K562 (cell line): Measurements from ENCODE around the gene GARNL3. TPM values are rescaled to one million over a fixed set of nuclear protein-coding genes. Genes with fewer than 3 reads are reported as not detected.

Experiments
- ATAC-seq: fragments of 200-7000 bp; cut with Tn5 transposase; 3 replicates; pipeline ENCODE4 v1.9.1; 2020; ENCODE audit warnings: moderate library complexity
- BruUV-seq: library from RNA; stranded (reverse); fragments of 400-500 nt; replicated peaks from 2 replicates; lab custom pipeline; 2021; lab: Mats Ljungman, UMichigan
- CTCF ChIA-PET: fragments of 300-600 bp; formaldehyde crosslinking; extraction: SDS; loops from one replicate; lab custom pipeline; 2021; ENCODE audit warnings: low intra/inter-chr PET ratio; lab: Yijun Ruan, JAX
- POLR2A ChIA-PET: fragments of 300-600, 350-650 bp; sonication (Branson Sonifier 250); formaldehyde crosslinking; extraction: SDS; loops from one replicate; lab custom pipeline; 2021; ENCODE audit warnings: antibody characterized with exemption, inconsistent platforms; lab: Yijun Ruan, JAX
- DNase-seq, 4 experiments: peaks; one replicate each; pipeline versions ENCODE4 v3.0.0 to v3.0.0-alpha.2; 2011 to 2018; ENCODE audit warnings: low spot score in 3 of 4, mixed read lengths in 3 of 4; ENCODE audit errors: extremely low read depth in 1 of 4
- FAIRE-seq: peaks from 2 replicates; lab custom pipeline; 2011; peaks lifted over from hg19 to GRCh38; lab: Jason Lieb, UNC
- H2AFZ ChIP-seq: 2 replicates; pipeline ENCODE4 v1.6.0; 2011; ENCODE audit warnings: low read depth, low read length, control low read depth, inconsistent platforms
- H3K27ac ChIP-seq: fragments of 200-600 bp; 3 replicates; pipeline ENCODE4 v1.8.0; 2011; ENCODE audit warnings: low read depth, mild to moderate bottlenecking, control low read depth, inconsistent platforms, low read length, moderate library complexity, mixed read lengths; ENCODE audit errors: extremely low read depth
- H3K27me3 ChIP-seq, 2 experiments: fragments of 300-600 bp in 1 of 2; 2 replicates in 1 of 2; 3 replicates in 1 of 2; pipeline versions ENCODE4 v1.6.0 to v1.8.0; 2011; ENCODE audit warnings: inconsistent platforms in 2 of 2, low read length in 2 of 2, mild to moderate bottlenecking in 1 of 2, mixed read lengths in 1 of 2, moderate library complexity in 1 of 2; ENCODE audit not compliant: control insufficient read depth in 2 of 2, insufficient read depth in 2 of 2
- H3K36me3 ChIP-seq: fragments of 300-600 bp; 3 replicates; pipeline ENCODE4 v1.8.0; 2011; ENCODE audit warnings: mild to moderate bottlenecking, low read length, inconsistent platforms; ENCODE audit not compliant: control insufficient read depth, insufficient read depth
- H3K4me1 ChIP-seq, 2 experiments: fragments of 200-600 bp in 1 of 2; replicated peaks in 1 of 2; 2 replicates in 1 of 2; 3 replicates in 1 of 2; pipeline versions ENCODE4 v1.5.1 to v1.8.0; 2011; ENCODE audit warnings: inconsistent platforms in 2 of 2, low read length in 2 of 2, mild to moderate bottlenecking in 1 of 2, mixed read lengths in 1 of 2, moderate library complexity in 1 of 2; ENCODE audit not compliant: control insufficient read depth in 2 of 2, insufficient read depth in 2 of 2
- H3K4me2 ChIP-seq: 2 replicates; pipeline ENCODE4 v1.6.1; 2011; ENCODE audit warnings: low read length, control low read depth, inconsistent platforms, mixed read lengths; ENCODE audit not compliant: insufficient read depth
- H3K4me3 ChIP-seq: fragments of 200-600 bp; sonication (generic), shearing (Covaris generic); 2 replicates; pipeline ENCODE4 v1.5.1; 2016; ENCODE audit warnings: control low read depth, inconsistent platforms
- H3K79me2 ChIP-seq: fragments of 200-600 bp; 3 replicates; pipeline ENCODE4 v1.8.0; 2011; ENCODE audit warnings: low read length, inconsistent platforms; ENCODE audit not compliant: control insufficient read depth, insufficient read depth
- H3K9ac ChIP-seq, 2 experiments: 2 replicates each; pipeline versions ENCODE4 v1.6.0 to v1.6.1; 2011; ENCODE audit warnings: low read depth in 2 of 2, low read length in 2 of 2, control low read depth in 1 of 2, inconsistent platforms in 1 of 2, mild to moderate bottlenecking in 1 of 2, mixed read lengths in 1 of 2; ENCODE audit not compliant: insufficient read depth in 1 of 2
- H3K9me1 ChIP-seq: one replicate; pipeline ENCODE4 v1.6.0; 2011; ENCODE audit warnings: inconsistent platforms, mild to moderate bottlenecking, low read length, moderate library complexity; ENCODE audit not compliant: control insufficient read depth, insufficient read depth
- H3K9me3 ChIP-seq: replicated peaks from 2 replicates; pipeline ENCODE4 v1.5.1; 2011; ENCODE audit warnings: low read depth, low read length, inconsistent platforms; ENCODE audit not compliant: control insufficient read depth, insufficient read depth
- H4K20me1 ChIP-seq: replicated peaks from 2 replicates; pipeline ENCODE4 v1.6.1; 2011; ENCODE audit warnings: low read length, inconsistent platforms, mixed read lengths; ENCODE audit not compliant: control insufficient read depth, insufficient read depth
- MXI1 ChIP-seq: IDR thresholded peaks from 2 replicates; pipeline ENCODE4 v1.6.1; 2011; ENCODE audit warnings: low read depth, mild to moderate bottlenecking, improper control_type of control experiment, low read length
- ZNF24 ChIP-seq: fragments of 450-650 bp; IDR thresholded peaks from 2 replicates; pipeline ENCODE4 v1.6.1; 2016
- ZNF561 ChIP-seq: fragments of 450-650 bp; formaldehyde crosslinking; conservative IDR thresholded peaks from 2 replicates; pipeline ENCODE4 v1.4.0; 2020; ENCODE audit warnings: mild to moderate bottlenecking, moderate library complexity
- ZNF609 ChIP-seq: sonication (generic); formaldehyde crosslinking; IDR thresholded peaks from 2 replicates; pipeline ENCODE4 v1.8.1; 2023; ENCODE audit warnings: missing genetic modification reagents, mild to moderate bottlenecking, borderline replicate concordance
- WGBS: fragments of 100-300 bp; shearing (Covaris generic); methylation state at CpG from one replicate; pipeline ENCODE4 v1.1.6; 2016; ENCODE audit warnings: low coverage, mixed read lengths; ENCODE audit not compliant: insufficient coverage; ENCODE audit errors: missing lambda C conversion rate; 5-methylcytosine and 5-hydroxymethylcytosine counted together
- in situ Hi-C: fragments of 300-500 bp; cut with MboI; formaldehyde crosslinking; loops from 4 replicates; pipeline ENCODE4 v1.15.0; 2018; ENCODE audit warnings: inconsistent platforms, mixed read lengths
- intact Hi-C: fragments of 100-400 bp; cut with micrococcal nuclease; formaldehyde crosslinking; loops from 2 replicates; pipeline ENCODE4 v1.14.2; 2022
- polyA plus RNA-seq, 8 experiments: library from polyadenylated mRNA; depleted of rRNA in 4 of 8; stranded (reverse) in 5 of 8; unstranded in 3 of 8; fragments of >200 nt; fragmentation: Nextera tagmentation in 2 of 8; fragmentation: Illumina TruSeq in 1 of 8; extraction: Ambion mirVana in 2 of 8; extraction: Trizol in 1 of 8; gene quantifications; 2 replicates each; pipeline versions ENCODE4 v1.2.1 to v1.2.3, GENCODE V29; 2011 to 2014; ENCODE audit warnings: inconsistent platforms in 1 of 8, missing spikeins in 1 of 8
- total RNA-seq, 7 experiments: library from RNA; depleted of rRNA in 6 of 7; stranded (reverse); fragments of >200 nt in 6 of 7; fragmentation: Illumina TruSeq in 2 of 7; extraction: Trizol in 2 of 7; gene quantifications; 2 replicates each; pipeline versions ENCODE4 v1.2.1 to v1.2.3, GENCODE V29; 2011 to 2021; ENCODE audit warnings: low replicate concordance in 1 of 7
- TF ChIP-seq, protein P1 (sequence below), 3 experiments: fragments of 200-800 bp in 1 of 3; fragments of 250-450 bp in 1 of 3; fragments of 450-650 bp in 1 of 3; sonication (Bioruptor Pico) in 1 of 3; sonication (Bioruptor generic) in 1 of 3; formaldehyde crosslinking in 1 of 3; IDR thresholded peaks; 2 replicates each; pipeline versions ENCODE4 v1.6.1 to v1.8.0; 2016 to 2022; ENCODE audit warnings: mild to moderate bottlenecking in 2 of 3, missing genetic modification characterization in 2 of 3, missing compliant biosample characterization in 1 of 3, moderate library complexity in 1 of 3

The GARNL3 gene
- total and polyA plus RNA-seq, 9 of the 15 experiments (the other 6 are each of a cell fraction or from before 2014, with no cell fraction given), result 0.35 to 2.7 (median 1.6) TPM

DNA sequence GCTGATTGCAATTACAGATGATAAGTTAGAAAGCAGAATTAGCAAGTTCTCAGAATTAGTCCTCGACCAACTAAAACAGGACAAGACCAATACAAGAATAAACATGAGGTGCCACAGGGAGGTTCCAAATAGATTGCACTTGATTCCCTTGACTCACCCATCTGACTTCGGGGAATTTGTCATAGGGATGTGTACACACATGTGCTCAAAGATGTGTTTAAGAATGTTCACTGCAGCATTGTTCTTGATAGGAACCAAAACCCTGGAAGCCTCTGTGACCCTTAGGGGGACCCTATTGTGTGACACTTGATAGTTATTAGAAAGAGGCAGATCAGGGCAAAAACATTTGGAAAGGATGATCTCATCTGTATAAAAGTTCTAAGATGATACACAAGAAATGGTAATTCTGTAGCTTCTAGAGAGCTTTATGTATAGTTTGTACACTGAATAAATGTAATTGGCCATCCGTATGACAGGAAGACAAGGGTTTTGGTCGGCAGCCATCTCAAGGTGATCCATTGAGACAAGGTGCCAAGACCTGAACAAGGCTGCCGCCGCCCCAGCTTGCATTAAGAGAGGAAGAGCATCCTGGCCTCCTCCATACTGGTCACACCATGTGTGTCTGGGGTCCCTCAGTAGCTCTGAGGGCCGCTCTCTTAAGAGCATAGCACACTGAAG, 48.2 kb upstream of the GARNL3 start:
- in situ Hi-C loops, result loop anchor here (10.0 kb wide), 1 partner anchor 708 kb away; no protein-coding TSS in a partner anchor
- 0% methylated on average over 7 of the region's 7 CpGs for WGBS
- Histone ChIP-seq H3K4me3 (no peak overlapping the region), H3K36me3 (no peaks in the 10 kb centered on the region), H3K27me3 (peaks cover 27 to 73% of the 10 kb centered on the region in 2 experiments), H3K9me3 (no peaks in the 10 kb centered on the region), H3K9ac (0 out of 4 replicates have a peak overlapping the region, but pooled peaks of 1 of the 2 experiments have one; percentile 6), H3K79me2 (no peaks in the 10 kb centered on the region), H3K27ac (no peak overlapping the region), H3K9me1 (no peaks in the 10 kb centered on the region), H3K4me2 (no peak overlapping the region), H4K20me1 (0 out of 2 replicates have a peak, but pooled peaks cover 3% of the 10 kb centered on the region), H3K4me1 (peaks cover 0 to 6% of the 10 kb centered on the region in 2 experiments; a peak in 1 of 5 replicates), H2AFZ (no peak overlapping the region)
- BruUV-seq, result no TSS peak
- TF ChIP-seq MXI1 (no peak), ZNF24 (no peak), ZNF561 (CRISPR knock-in tag) (no peak), ZNF609 (no peak)
- TF ChIP-seq, protein P1, sequence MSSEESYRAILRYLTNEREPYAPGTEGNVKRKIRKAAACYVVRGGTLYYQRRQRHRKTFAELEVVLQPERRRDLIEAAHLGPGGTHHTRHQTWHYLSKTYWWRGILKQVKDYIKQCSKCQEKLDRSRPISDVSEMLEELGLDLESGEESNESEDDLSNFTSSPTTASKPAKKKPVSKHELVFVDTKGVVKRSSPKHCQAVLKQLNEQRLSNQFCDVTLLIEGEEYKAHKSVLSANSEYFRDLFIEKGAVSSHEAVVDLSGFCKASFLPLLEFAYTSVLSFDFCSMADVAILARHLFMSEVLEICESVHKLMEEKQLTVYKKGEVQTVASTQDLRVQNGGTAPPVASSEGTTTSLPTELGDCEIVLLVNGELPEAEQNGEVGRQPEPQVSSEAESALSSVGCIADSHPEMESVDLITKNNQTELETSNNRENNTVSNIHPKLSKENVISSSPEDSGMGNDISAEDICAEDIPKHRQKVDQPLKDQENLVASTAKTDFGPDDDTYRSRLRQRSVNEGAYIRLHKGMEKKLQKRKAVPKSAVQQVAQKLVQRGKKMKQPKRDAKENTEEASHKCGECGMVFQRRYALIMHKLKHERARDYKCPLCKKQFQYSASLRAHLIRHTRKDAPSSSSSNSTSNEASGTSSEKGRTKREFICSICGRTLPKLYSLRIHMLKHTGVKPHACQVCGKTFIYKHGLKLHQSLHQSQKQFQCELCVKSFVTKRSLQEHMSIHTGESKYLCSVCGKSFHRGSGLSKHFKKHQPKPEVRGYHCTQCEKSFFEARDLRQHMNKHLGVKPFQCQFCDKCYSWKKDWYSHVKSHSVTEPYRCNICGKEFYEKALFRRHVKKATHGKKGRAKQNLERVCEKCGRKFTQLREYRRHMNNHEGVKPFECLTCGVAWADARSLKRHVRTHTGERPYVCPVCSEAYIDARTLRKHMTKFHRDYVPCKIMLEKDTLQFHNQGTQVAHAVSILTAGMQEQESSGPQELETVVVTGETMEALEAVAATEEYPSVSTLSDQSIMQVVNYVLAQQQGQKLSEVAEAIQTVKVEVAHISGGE (CRISPR knock-in tag; IDR thresholded peaks at IDR 0.05), result peak in 1 of 3 experiments; percentile 82; a peak in 2 of 6 replicates
- ChIA-PET CTCF (no interaction called here), POLR2A (interaction anchor here (1.0 to 1.2 kb wide), 2 partner anchors 7 to 16 kb away, joined by 3 read pairs; no protein-coding TSS in a partner anchor)
- intact Hi-C loops, result loop anchor here (5.0 kb wide), 2 partner anchors 181 to 281 kb away; partner anchors contain the start of gene SLC2A8
- no peak for ATAC-seq
- FAIRE-seq, result no peak
- no peak for DNase-seq
